Epithelial cell of proximal tubule (primary cell): ENCODE data around the gene KRTAP10-1. TPM values are rescaled to one million over a fixed set of nuclear protein-coding genes. Genes with fewer than 3 reads are reported as not detected.

ENCODE experiments used
- DNase-seq: peaks from one replicate; pipeline ENCODE4 v3.0.0-alpha.2; 2011; ENCODE audit warnings: low read depth
- H3K4me3 ChIP-seq: 2 replicates; pipeline ENCODE4 v1.5.1; 2011; ENCODE audit warnings: low read depth, mild to moderate bottlenecking, low read length
- total RNA-seq: library from RNA; depleted of rRNA; stranded (reverse); fragments of >200 nt; gene quantifications from 2 replicates; pipeline ENCODE4 v1.2.3, GENCODE V29; 2015
- TF ChIP-seq, protein P1 (sequence below): conservative IDR thresholded peaks from 2 replicates; pipeline ENCODE4 v1.5.1; 2012; ENCODE audit warnings: low read depth, mild to moderate bottlenecking, low read length

KRTAP10-1 gene, protein sequence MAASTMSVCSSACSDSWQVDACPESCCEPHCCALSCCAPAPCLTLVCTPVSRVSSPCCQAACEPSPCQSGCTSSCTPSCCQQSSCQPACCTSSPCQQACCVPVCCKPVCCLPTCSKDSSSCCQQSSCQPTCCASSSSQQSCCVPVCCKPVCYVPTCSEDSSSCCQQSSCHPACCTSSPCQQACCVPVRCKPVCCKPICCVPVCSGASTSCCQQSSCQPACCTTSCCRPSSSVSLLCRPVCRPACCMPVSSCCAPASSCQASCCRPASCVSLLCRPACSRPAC
- not detected in 2 replicates for total RNA-seq

GRCh38 chr21:44539991-44540666 lies at the start of gene KRTAP10-1:
TSS of gene KRTAP10-1 (minus strand) at chr21:44540195. CDS start at chr21:44540150, 45 bp downstream.
- no peak for DNase-seq
- TF ChIP-seq, protein P1, sequence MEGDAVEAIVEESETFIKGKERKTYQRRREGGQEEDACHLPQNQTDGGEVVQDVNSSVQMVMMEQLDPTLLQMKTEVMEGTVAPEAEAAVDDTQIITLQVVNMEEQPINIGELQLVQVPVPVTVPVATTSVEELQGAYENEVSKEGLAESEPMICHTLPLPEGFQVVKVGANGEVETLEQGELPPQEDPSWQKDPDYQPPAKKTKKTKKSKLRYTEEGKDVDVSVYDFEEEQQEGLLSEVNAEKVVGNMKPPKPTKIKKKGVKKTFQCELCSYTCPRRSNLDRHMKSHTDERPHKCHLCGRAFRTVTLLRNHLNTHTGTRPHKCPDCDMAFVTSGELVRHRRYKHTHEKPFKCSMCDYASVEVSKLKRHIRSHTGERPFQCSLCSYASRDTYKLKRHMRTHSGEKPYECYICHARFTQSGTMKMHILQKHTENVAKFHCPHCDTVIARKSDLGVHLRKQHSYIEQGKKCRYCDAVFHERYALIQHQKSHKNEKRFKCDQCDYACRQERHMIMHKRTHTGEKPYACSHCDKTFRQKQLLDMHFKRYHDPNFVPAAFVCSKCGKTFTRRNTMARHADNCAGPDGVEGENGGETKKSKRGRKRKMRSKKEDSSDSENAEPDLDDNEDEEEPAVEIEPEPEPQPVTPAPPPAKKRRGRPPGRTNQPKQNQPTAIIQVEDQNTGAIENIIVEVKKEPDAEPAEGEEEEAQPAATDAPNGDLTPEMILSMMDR: no peak
- no peak within 1 kb of the TSS for H3K4me3 ChIP-seq

GRCh38 chr21:44589094-44589493 lies 49.1 kb upstream of the KRTAP10-1 start:
- TF ChIP-seq, protein P1: no peak
- DNase-seq: no peak
- no peak overlapping the region for H3K4me3 ChIP-seq

- DNase-seq: no peak
- TF ChIP-seq, protein P1: no peak
- H3K4me3 ChIP-seq: no peak overlapping the region
Observed at GRCh38 chr21:44585892-44586291, 45.9 kb upstream of the KRTAP10-1 start.

GRCh38 chr21:44583800-44584147 lies 43.8 kb upstream of the KRTAP10-1 start:
- TF ChIP-seq, protein P1: no peak
- no peak for DNase-seq
- H3K4me3 ChIP-seq: no peak overlapping the region

- no peak for DNase-seq
- H3K4me3 ChIP-seq: no peak overlapping the region
- TF ChIP-seq, protein P1: no peak
Observed at GRCh38 chr21:44583089-44583799, 43.2 kb upstream of the KRTAP10-1 start.

- H3K4me3 ChIP-seq: no peak overlapping the region
- TF ChIP-seq, protein P1: no peak
- no peak for DNase-seq
Observed at GRCh38 chr21:44582055-44582454, 42.1 kb upstream of the KRTAP10-1 start.
